LNCaP clone FGC (cell line): ENCODE measurements around the gene SULF2.

Experiments used
- DNase-seq: peaks from one replicate; pipeline ENCODE4 v3.0.0-alpha.2; 2011; ENCODE audit warnings: low read depth
- H3K4me3 ChIP-seq: 2 replicates; pipeline ENCODE4 v1.5.1; 2011; ENCODE audit warnings: mild to moderate bottlenecking, low read depth, low read length, control low read depth
- TF ChIP-seq, protein P1 (sequence below): IDR thresholded peaks from 2 replicates; pipeline ENCODE4 v1.5.1; 2012; ENCODE audit warnings: mild to moderate bottlenecking; ENCODE audit not compliant: control insufficient read depth, insufficient read depth; ENCODE audit errors: extremely low read depth

Gene SULF2

GRCh38 chr20:47802226-47802920 is 17.1 kb upstream of the SULF2 start:
- no peak overlapping the region for H3K4me3 ChIP-seq
- TF ChIP-seq, protein P1, sequence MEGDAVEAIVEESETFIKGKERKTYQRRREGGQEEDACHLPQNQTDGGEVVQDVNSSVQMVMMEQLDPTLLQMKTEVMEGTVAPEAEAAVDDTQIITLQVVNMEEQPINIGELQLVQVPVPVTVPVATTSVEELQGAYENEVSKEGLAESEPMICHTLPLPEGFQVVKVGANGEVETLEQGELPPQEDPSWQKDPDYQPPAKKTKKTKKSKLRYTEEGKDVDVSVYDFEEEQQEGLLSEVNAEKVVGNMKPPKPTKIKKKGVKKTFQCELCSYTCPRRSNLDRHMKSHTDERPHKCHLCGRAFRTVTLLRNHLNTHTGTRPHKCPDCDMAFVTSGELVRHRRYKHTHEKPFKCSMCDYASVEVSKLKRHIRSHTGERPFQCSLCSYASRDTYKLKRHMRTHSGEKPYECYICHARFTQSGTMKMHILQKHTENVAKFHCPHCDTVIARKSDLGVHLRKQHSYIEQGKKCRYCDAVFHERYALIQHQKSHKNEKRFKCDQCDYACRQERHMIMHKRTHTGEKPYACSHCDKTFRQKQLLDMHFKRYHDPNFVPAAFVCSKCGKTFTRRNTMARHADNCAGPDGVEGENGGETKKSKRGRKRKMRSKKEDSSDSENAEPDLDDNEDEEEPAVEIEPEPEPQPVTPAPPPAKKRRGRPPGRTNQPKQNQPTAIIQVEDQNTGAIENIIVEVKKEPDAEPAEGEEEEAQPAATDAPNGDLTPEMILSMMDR, result no peak
- DNase-seq, result no peak

DNA sequence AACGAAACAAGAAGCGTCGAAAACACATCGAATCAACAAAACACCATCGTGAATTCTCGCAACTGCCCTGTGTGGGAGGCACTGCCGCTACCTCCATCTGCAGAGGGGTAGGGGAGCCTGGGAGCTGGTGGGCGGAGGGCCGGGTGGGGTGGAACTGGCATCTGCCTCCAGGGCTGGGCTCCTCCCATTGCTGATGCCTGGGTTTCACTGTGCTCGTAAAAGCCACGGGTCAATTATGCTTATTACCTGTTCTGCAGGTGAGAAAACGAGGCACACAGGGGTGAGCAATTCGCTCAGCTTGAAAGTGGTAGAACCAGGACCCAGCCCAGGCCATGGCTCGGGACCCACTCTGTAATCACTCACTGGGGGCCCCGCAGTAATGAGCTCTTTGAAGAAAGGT is 16.5 kb upstream of the SULF2 start:
- no peak overlapping the region for H3K4me3 ChIP-seq
- TF ChIP-seq, protein P1, result no peak
- DNase-seq, result no peak

DNA sequence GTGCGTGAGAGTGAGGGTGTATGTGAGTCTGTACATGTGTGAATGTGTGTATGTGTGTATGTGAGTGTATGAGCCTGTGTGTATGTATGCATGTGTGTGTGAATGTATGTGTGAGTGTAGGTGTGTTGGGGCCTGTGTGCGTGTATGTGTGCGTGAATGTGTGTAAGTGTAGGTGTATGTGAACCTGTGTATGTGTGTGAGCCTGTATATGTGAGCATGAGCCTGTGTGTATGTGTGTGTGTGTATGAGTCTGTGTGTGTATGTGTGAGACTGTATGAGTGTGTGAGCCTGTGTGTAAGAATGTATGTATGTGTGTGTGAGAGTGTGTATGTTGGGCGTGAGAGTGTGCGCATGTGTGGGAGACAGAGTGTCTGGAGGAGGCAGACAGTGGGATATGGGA is 15.8 kb upstream of the SULF2 start:
- DNase-seq, result no peak
- no peak overlapping the region for H3K4me3 ChIP-seq
- TF ChIP-seq, protein P1, result no peak

DNA sequence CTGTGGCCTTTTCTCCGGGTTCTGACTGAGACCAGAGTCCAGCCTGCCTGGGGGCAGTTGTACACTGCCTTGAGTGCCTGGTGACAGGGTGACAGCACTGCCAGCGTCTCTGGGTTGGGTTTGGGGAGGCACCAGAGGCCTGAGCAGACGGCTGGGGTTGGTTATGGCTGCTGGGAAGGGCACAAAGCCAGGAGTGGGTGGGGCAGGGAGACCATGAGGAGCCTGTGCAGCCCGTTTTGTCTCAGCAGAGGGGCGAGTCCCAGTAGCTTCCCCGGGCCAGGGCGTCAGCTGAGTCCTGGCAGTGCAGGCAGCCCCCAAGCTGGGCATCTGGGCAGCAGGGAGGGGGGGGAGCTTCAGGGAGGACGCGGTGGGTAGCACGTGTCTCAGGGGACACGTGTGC is 15.3 kb upstream of the SULF2 start:
- TF ChIP-seq, protein P1, result no peak
- no peak overlapping the region for H3K4me3 ChIP-seq
- no peak for DNase-seq

DNA sequence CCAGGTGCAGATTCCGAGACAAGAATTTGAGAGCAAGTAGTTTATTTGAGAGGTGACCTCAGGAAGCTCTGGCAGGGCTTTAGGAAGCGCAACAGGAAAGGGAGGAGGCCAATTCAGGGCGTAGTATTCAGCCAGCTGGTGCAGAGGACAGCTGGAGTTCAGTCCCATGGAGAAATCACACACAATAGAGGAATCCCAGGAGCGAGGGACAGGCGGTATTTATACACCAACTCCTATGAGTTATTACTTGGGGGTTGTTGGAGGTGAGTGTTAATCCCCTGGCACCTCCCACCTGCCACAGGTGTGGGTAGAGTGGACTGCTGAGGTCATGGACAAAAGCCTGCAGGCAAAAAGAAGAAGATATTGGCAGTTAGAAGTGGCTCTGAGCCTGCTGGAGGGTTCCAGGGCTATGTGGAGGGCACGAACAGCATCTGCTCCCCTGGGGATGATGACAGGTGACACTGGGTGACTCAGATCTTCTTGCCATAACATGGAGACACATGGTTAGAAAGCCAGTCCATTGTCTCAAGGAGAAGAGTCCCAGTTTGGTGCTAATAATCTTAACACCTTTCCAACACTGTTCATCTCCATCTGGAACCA is 13.9 kb upstream of the SULF2 start:
- DNase-seq, result no peak
- TF ChIP-seq, protein P1, result no peak
- H3K4me3 ChIP-seq, result no peak overlapping the region

- TF ChIP-seq, protein P1, result no peak
- no peak for DNase-seq
- H3K4me3 ChIP-seq, result no peak overlapping the region
These were observed 11.7 kb upstream of the SULF2 start for GRCh38 chr20:47796971-47797370.
